Endothelial cell of umbilical vein (primary cell): ENCODE results near the gene SMIM7. TPM values are rescaled to one million over a fixed set of nuclear protein-coding genes. Genes with fewer than 3 reads are reported as not detected.
A peak's percentile ranks its signal among the peaks of the same experiment; 100 is the strongest.

Source experiments
- BruUV-seq: library from RNA; stranded (reverse); fragments of 400-500 nt; replicated peaks from 2 replicates; lab custom pipeline; 2021; lab: Mats Ljungman, UMichigan
- CTCF ChIA-PET: fragments of 300-600, 350-600 bp; sonication (Branson Sonifier 250); formaldehyde crosslinking; loops from one replicate; lab custom pipeline; 2021; ENCODE audit warnings: antibody characterized with exemption, inconsistent platforms; lab: Charles Lee
- POLR2A ChIA-PET: fragments of 300-600, 350-600 bp; sonication (Branson Sonifier 250); formaldehyde crosslinking; loops from one replicate; lab custom pipeline; 2021; ENCODE audit warnings: antibody characterized with exemption, inconsistent platforms; lab: Charles Lee
- DNase-seq: peaks from one replicate; pipeline ENCODE4 v3.0.0-alpha.2; 2011; ENCODE audit warnings: low read depth, low spot score
- FAIRE-seq: peaks from 2 replicates; lab custom pipeline; 2011; peaks lifted over from hg19 to GRCh38; lab: Jason Lieb, UNC
- H2AFZ ChIP-seq: 2 replicates; pipeline ENCODE4 v1.6.0; 2012; ENCODE audit warnings: low read depth, low read length, control low read depth, inconsistent platforms
- H3K27ac ChIP-seq: 2 replicates; pipeline ENCODE4 v1.5.1; 2011; ENCODE audit warnings: low read depth, mild to moderate bottlenecking, control low read depth, low read length, moderate library complexity; ENCODE audit not compliant: insufficient read depth
- H3K27me3 ChIP-seq, 2 experiments: 2 replicates each; pipeline versions ENCODE4 v1.6.0 to v1.6.1; 2011; ENCODE audit warnings: low read length in 2 of 2, mixed read lengths in 1 of 2; ENCODE audit not compliant: control insufficient read depth in 2 of 2, insufficient read depth in 2 of 2
- H3K36me3 ChIP-seq, 2 experiments: 2 replicates in 1 of 2; 3 replicates in 1 of 2; pipeline ENCODE4 v1.5.1; 2011; ENCODE audit warnings: low read length in 2 of 2, mild to moderate bottlenecking in 1 of 2, moderate library complexity in 1 of 2; ENCODE audit not compliant: control insufficient read depth in 2 of 2, insufficient read depth in 2 of 2; ENCODE audit errors: extremely low read depth in 1 of 2
- H3K4me1 ChIP-seq: 3 replicates; pipeline ENCODE4 v1.5.1; 2011; ENCODE audit warnings: mild to moderate bottlenecking, low read length; ENCODE audit not compliant: control insufficient read depth, insufficient read depth; ENCODE audit errors: extremely low read depth
- H3K4me2 ChIP-seq: 2 replicates; pipeline ENCODE4 v1.6.1; 2011; ENCODE audit warnings: low read length, control low read depth, mixed read lengths; ENCODE audit not compliant: insufficient read depth
- H3K4me3 ChIP-seq, 3 experiments: fragments of 200-600 bp in 1 of 3; sonication (generic), shearing (Covaris generic) in 1 of 3; replicated peaks in 1 of 3; 2 replicates each; pipeline ENCODE4 v1.5.1; 2011 to 2016; ENCODE audit warnings: control low read depth in 3 of 3, low read length in 3 of 3, mild to moderate bottlenecking in 2 of 3, inconsistent platforms in 1 of 3, low read depth in 1 of 3, moderate library complexity in 1 of 3; ENCODE audit not compliant: insufficient read depth in 1 of 3
- H3K79me2 ChIP-seq: 2 replicates; pipeline ENCODE4 v1.6.0; 2012; ENCODE audit warnings: low read length, inconsistent platforms; ENCODE audit not compliant: control insufficient read depth, insufficient read depth
- H3K9ac ChIP-seq: replicated peaks from 2 replicates; pipeline ENCODE3; 2011; ENCODE audit warnings: low read length, control low read depth; ENCODE audit not compliant: insufficient read depth; ENCODE audit errors: extremely low read depth
- H3K9me1 ChIP-seq: replicated peaks from 3 replicates; pipeline ENCODE4 v1.6.0; 2011; ENCODE audit warnings: mild to moderate bottlenecking, low read length; ENCODE audit not compliant: control insufficient read depth, insufficient read depth; ENCODE audit errors: extremely low read depth
- H3K9me3 ChIP-seq: replicated peaks from 2 replicates; pipeline ENCODE4 v1.5.1; 2012; ENCODE audit warnings: low read length, inconsistent platforms; ENCODE audit not compliant: control insufficient read depth, insufficient read depth
- H4K20me1 ChIP-seq: replicated peaks from 2 replicates; pipeline ENCODE3; 2011; ENCODE audit warnings: mild to moderate bottlenecking, low read length; ENCODE audit not compliant: control insufficient read depth, insufficient read depth; ENCODE audit errors: extremely low read depth
- EZH2 ChIP-seq: IDR thresholded peaks from 2 replicates; pipeline ENCODE4 v1.6.1; 2012; ENCODE audit warnings: borderline replicate concordance, low read depth, mild to moderate bottlenecking, moderate library complexity, low read length, inconsistent platforms; ENCODE audit not compliant: severe bottlenecking
- FOS ChIP-seq: IDR thresholded peaks from 2 replicates; pipeline ENCODE4 v1.6.1; 2011; ENCODE audit warnings: mild to moderate bottlenecking, low read length, moderate library complexity, borderline replicate concordance; ENCODE audit not compliant: insufficient read depth
- GATA2 ChIP-seq: IDR thresholded peaks from 2 replicates; pipeline ENCODE4 v1.7.0; 2011; ENCODE audit warnings: low read depth, mild to moderate bottlenecking, moderate library complexity, mixed read lengths, low read length; ENCODE audit not compliant: insufficient read length, insufficient read depth
- JUN ChIP-seq: IDR thresholded peaks from 2 replicates; pipeline ENCODE4 v1.6.1; 2011; ENCODE audit warnings: borderline replicate concordance, low read depth; ENCODE audit not compliant: insufficient read length, insufficient read depth
- MYC ChIP-seq: IDR thresholded peaks from one replicate; pipeline ENCODE4 v1.6.1; 2011; ENCODE audit warnings: mild to moderate bottlenecking, low read depth, low read length
- POLR2A ChIP-seq: IDR thresholded peaks from 2 replicates; pipeline ENCODE4 v1.6.1; 2012; ENCODE audit warnings: low read depth, mild to moderate bottlenecking, control low read depth, low read length
- POLR2AphosphoS5 ChIP-seq: IDR thresholded peaks from 2 replicates; pipeline ENCODE4 v1.6.1; 2012; ENCODE audit warnings: low read depth, mild to moderate bottlenecking, control low read depth, low read length, moderate library complexity; ENCODE audit not compliant: insufficient read depth
- dilution Hi-C: fragments of 300-500 bp; cut with MboI; formaldehyde crosslinking; loops from one replicate; pipeline ENCODE4 v1.15.0; 2019; ENCODE audit warnings: low sequenced_read_pairs; ENCODE audit not compliant: extremely low pct_ligation_motif_present
- intact Hi-C: fragments of 100-400 bp; cut with micrococcal nuclease; formaldehyde crosslinking; loops from one replicate; pipeline ENCODE4 v1.10.0; 2022
- polyA plus RNA-seq, 4 experiments: library from polyadenylated mRNA; depleted of rRNA in 3 of 4; stranded (reverse) in 3 of 4; unstranded in 1 of 4; fragments of >200 nt; gene quantifications; 2 replicates each; pipeline versions ENCODE4 v1.2.1 to v1.2.3, GENCODE V29; 2011 to 2012; ENCODE audit warnings: missing spikeins in 1 of 4
- total RNA-seq: library from RNA; stranded (reverse); gene quantifications from 2 replicates; pipeline ENCODE4 v1.2.3, GENCODE V29; 2021
- TF ChIP-seq, protein P1 (sequence below): IDR thresholded peaks from 2 replicates; pipeline ENCODE4 v1.6.1; 2011; ENCODE audit not compliant: insufficient read depth, insufficient read length
- TF ChIP-seq, protein P2 (sequence below), 2 donors: IDR thresholded peaks; 1 replicate in 1 of 2; 2 replicates in 1 of 2; pipeline ENCODE4 v1.5.1; 2011; ENCODE audit warnings: low read length in 2 of 2, mild to moderate bottlenecking in 2 of 2, moderate library complexity in 2 of 2, control low read depth in 1 of 2, inconsistent platforms in 1 of 2, low read depth in 1 of 2; ENCODE audit not compliant: insufficient read depth in 1 of 2; ENCODE audit errors: extremely low read depth in 1 of 2

The SMIM7 gene
- total and polyA plus RNA-seq, 2 donors (not counting 3 experiments of a cell fraction or from before 2014, with no cell fraction given): 51.1 to 62.0 TPM

DNA sequence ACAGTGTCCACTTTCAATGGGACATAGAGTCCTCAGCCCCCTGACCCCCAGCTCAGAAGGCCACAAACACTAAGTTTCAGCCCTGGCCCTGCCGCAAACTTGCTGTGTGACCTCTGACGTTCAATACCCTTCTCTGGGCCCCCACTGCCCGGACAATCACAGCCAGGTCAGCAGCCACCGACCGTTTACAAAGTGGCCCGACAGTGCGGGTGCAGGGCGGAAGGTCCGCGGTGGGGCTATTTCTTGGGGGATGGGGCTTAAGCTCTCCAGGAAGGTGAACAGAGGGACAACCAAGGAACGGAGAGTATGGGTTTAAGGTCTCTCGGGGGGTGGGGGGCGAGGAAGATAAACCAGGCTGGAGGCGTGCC lies 496 bp downstream of the SMIM7 start:
- no peak overlapping the region for H2AFZ ChIP-seq
- no peaks in the 10 kb centered on the region for H3K27me3 ChIP-seq
- ChIA-PET CTCF (interaction anchor here (2.6 kb wide), 1 partner anchor 55 kb away, joined by 8 read pairs; no protein-coding TSS in a partner anchor), POLR2A (interaction anchor here (1.3 to 1.9 kb wide), 2 partner anchors 32 to 163 kb away, joined by 5 to 8 read pairs; partner anchors contain the start of genes C19orf44, CALR3 and MED26)
- H3K9me1 ChIP-seq: no peaks in the 10 kb centered on the region
- peak overlapping the region; percentile 71 for H3K4me2 ChIP-seq
- H3K9ac ChIP-seq: peak overlapping the region; percentile 71
- peaks cover 27% of the 10 kb centered on the region for H3K79me2 ChIP-seq
- peaks cover 16% of the 10 kb centered on the region for H3K4me1 ChIP-seq
- dilution Hi-C loops (no loop called here), intact Hi-C loops (no loop called here)
- TF ChIP-seq FOS (no peak), GATA2 (no peak), POLR2A (no peak), EZH2 (no peak), POLR2AphosphoS5 (no peak), JUN (no peak), MYC (no peak)
- TF ChIP-seq, protein P1, sequence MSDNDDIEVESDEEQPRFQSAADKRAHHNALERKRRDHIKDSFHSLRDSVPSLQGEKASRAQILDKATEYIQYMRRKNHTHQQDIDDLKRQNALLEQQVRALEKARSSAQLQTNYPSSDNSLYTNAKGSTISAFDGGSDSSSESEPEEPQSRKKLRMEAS: no peak
- TF ChIP-seq, protein P2, sequence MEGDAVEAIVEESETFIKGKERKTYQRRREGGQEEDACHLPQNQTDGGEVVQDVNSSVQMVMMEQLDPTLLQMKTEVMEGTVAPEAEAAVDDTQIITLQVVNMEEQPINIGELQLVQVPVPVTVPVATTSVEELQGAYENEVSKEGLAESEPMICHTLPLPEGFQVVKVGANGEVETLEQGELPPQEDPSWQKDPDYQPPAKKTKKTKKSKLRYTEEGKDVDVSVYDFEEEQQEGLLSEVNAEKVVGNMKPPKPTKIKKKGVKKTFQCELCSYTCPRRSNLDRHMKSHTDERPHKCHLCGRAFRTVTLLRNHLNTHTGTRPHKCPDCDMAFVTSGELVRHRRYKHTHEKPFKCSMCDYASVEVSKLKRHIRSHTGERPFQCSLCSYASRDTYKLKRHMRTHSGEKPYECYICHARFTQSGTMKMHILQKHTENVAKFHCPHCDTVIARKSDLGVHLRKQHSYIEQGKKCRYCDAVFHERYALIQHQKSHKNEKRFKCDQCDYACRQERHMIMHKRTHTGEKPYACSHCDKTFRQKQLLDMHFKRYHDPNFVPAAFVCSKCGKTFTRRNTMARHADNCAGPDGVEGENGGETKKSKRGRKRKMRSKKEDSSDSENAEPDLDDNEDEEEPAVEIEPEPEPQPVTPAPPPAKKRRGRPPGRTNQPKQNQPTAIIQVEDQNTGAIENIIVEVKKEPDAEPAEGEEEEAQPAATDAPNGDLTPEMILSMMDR (IDR thresholded peaks at IDR 0.05; ENCODE audit: extremely low read depth in 1 of 2, insufficient read depth in 1 of 2, low read depth in 1 of 2, low read length in 2 of 2): no peak
- BruUV-seq: no TSS peak
- no peaks in the 10 kb centered on the region for H3K9me3 ChIP-seq
- DNase-seq (no peak), FAIRE-seq (no peak)
- H3K36me3 ChIP-seq: peaks cover 0 to 11% of the 10 kb centered on the region in 2 experiments
- H4K20me1 ChIP-seq: peaks cover 2% of the 10 kb centered on the region
- H3K4me3 ChIP-seq: peak overlapping the region; percentile 55 to 73 (median 67)
- H3K27ac ChIP-seq: peak overlapping the region; percentile 29
